ENCODE results near the gene AMER3. TPM values are rescaled to one million over a fixed set of nuclear protein-coding genes. Genes with fewer than 3 reads are reported as not detected.

Gene AMER3
- total and polyA plus RNA-seq, 2 donors (not counting 1 experiment from before 2014, with no cell fraction given): not detected

- no peak overlapping the region for H3K27ac ChIP-seq (ENCODE audit: insufficient read depth, low read length)
- no peak for DNase-seq (ENCODE audit: low read depth in 2 of 2)
- no peaks in the 10 kb centered on the region for H4K20me1 ChIP-seq (ENCODE audit: control insufficient read depth, extremely low read depth, insufficient read depth, low read length)
- TF ChIP-seq EZH2 (IDR thresholded peaks at IDR 0.05; ENCODE audit: low read length, missing control alignments): no peak
- no peak for TF ChIP-seq CTCF (conservative IDR thresholded peaks at IDR 0.05 in 1 of 2, IDR thresholded peaks at IDR 0.05 in 1 of 2; ENCODE audit: low read depth in 1 of 2, low read length in 2 of 2)
- no peaks in the 10 kb centered on the region for H3K36me3 ChIP-seq (ENCODE audit: control insufficient read depth, insufficient read depth, low read length)
- no peak overlapping the region for H3K4me3 ChIP-seq (replicated peaks in 1 of 4; ENCODE audit: control extremely low read depth in 1 of 4, insufficient read depth in 1 of 4, low read depth in 3 of 4, low read length in 4 of 4)
- no peaks in the 10 kb centered on the region for H3K27me3 ChIP-seq (ENCODE audit: control insufficient read depth, insufficient read depth, low read length)
- no peaks in the 10 kb centered on the region for H3K4me1 ChIP-seq (ENCODE audit: control insufficient read depth, extremely low read depth, insufficient read depth, low read length)
- H2AFZ ChIP-seq (ENCODE audit: low read length): no peak overlapping the region
- H3K4me2 ChIP-seq (ENCODE audit: extremely low read depth, insufficient read depth, low read length): no peak overlapping the region
- H3K9me3 ChIP-seq (ENCODE audit: control insufficient read depth, insufficient read depth, low read depth, low read length): no peaks in the 10 kb centered on the region
- H3K79me2 ChIP-seq (ENCODE audit: control insufficient read depth, insufficient read depth, low read length): no peaks in the 10 kb centered on the region
- H3K9ac ChIP-seq (ENCODE audit: insufficient read depth, low read length): no peak overlapping the region
Observed at GRCh38 chr2:130720528-130720927, 34.8 kb upstream of the AMER3 start.

- H3K4me2 ChIP-seq (ENCODE audit: extremely low read depth, insufficient read depth, low read length): no peak overlapping the region
- DNase-seq (ENCODE audit: low read depth in 2 of 2): no peak
- no peak overlapping the region for H3K27ac ChIP-seq (ENCODE audit: insufficient read depth, low read length)
- TF ChIP-seq EZH2 (IDR thresholded peaks at IDR 0.05; ENCODE audit: low read length, missing control alignments) (no peak), CTCF (conservative IDR thresholded peaks at IDR 0.05 in 1 of 2, IDR thresholded peaks at IDR 0.05 in 1 of 2; ENCODE audit: low read depth in 1 of 2, low read length in 2 of 2) (no peak)
- no peaks in the 10 kb centered on the region for H3K27me3 ChIP-seq (ENCODE audit: control insufficient read depth, insufficient read depth, low read length)
- no peaks in the 10 kb centered on the region for H3K79me2 ChIP-seq (ENCODE audit: control insufficient read depth, insufficient read depth, low read length)
- H3K36me3 ChIP-seq (ENCODE audit: control insufficient read depth, insufficient read depth, low read length): no peaks in the 10 kb centered on the region
- no peak overlapping the region for H3K4me3 ChIP-seq (replicated peaks in 1 of 4; ENCODE audit: control extremely low read depth in 1 of 4, insufficient read depth in 1 of 4, low read depth in 3 of 4, low read length in 4 of 4)
- H4K20me1 ChIP-seq (ENCODE audit: control insufficient read depth, extremely low read depth, insufficient read depth, low read length): no peaks in the 10 kb centered on the region
- no peak overlapping the region for H3K9ac ChIP-seq (ENCODE audit: insufficient read depth, low read length)
- no peaks in the 10 kb centered on the region for H3K4me1 ChIP-seq (ENCODE audit: control insufficient read depth, extremely low read depth, insufficient read depth, low read length)
- no peak overlapping the region for H2AFZ ChIP-seq (ENCODE audit: low read length)
- no peaks in the 10 kb centered on the region for H3K9me3 ChIP-seq (ENCODE audit: control insufficient read depth, insufficient read depth, low read depth, low read length)
Observed at GRCh38 chr2:130724455-130724854, 30.9 kb upstream of the AMER3 start.

GRCh38 chr2:130726614-130727180, 28.6 kb upstream of the AMER3 start:
- Histone ChIP-seq H3K27ac (ENCODE audit: insufficient read depth, low read length) (no peak overlapping the region), H2AFZ (ENCODE audit: low read length) (peak overlapping the region; percentile 58), H3K27me3 (ENCODE audit: control insufficient read depth, insufficient read depth, low read length) (no peaks in the 10 kb centered on the region), H3K4me3 (replicated peaks in 1 of 4; ENCODE audit: control extremely low read depth in 1 of 4, insufficient read depth in 1 of 4, low read depth in 3 of 4, low read length in 4 of 4) (peak overlapping the region; percentile 16 to 62 (median 40)), H3K4me2 (ENCODE audit: extremely low read depth, insufficient read depth, low read length) (peak overlapping the region; percentile 68), H3K4me1 (ENCODE audit: control insufficient read depth, extremely low read depth, insufficient read depth, low read length) (no peaks in the 10 kb centered on the region), H4K20me1 (ENCODE audit: control insufficient read depth, extremely low read depth, insufficient read depth, low read length) (no peaks in the 10 kb centered on the region), H3K9ac (ENCODE audit: insufficient read depth, low read length) (no peak overlapping the region), H3K9me3 (ENCODE audit: control insufficient read depth, insufficient read depth, low read depth, low read length) (no peaks in the 10 kb centered on the region), H3K36me3 (ENCODE audit: control insufficient read depth, insufficient read depth, low read length) (no peaks in the 10 kb centered on the region), H3K79me2 (ENCODE audit: control insufficient read depth, insufficient read depth, low read length) (no peaks in the 10 kb centered on the region)
- DNase-seq (ENCODE audit: low read depth in 2 of 2): no peak
- TF ChIP-seq CTCF (conservative IDR thresholded peaks at IDR 0.05 in 1 of 2, IDR thresholded peaks at IDR 0.05 in 1 of 2; ENCODE audit: low read depth in 1 of 2, low read length in 2 of 2): no peak
- no peak for TF ChIP-seq EZH2 (IDR thresholded peaks at IDR 0.05; ENCODE audit: low read length, missing control alignments)

Measured in fibroblast of lung (primary cell).